Activated CD4-positive, alpha-beta T cell treated with anti-CD3 and anti-CD28 coated beads, Interleukin-2, amount 10 ng/mL, durations not matched to agents 7 days and 5 days (primary cell): ENCODE results near the gene LIPE. TPM values are rescaled to one million over a fixed set of nuclear protein-coding genes. Genes with fewer than 3 reads are reported as not detected.
"Not testable (repeated sequence)": the region's sequence is repeated elsewhere in the genome, so short reads cannot be mapped to it uniquely, and the experiment has no call there.

Source experiments
- CTCF ChIA-PET: fragments of 350-600 bp; sonication (Branson Sonifier 250); formaldehyde crosslinking; loops from one replicate; lab custom pipeline; 2021; ENCODE audit warnings: antibody characterized with exemption; lab: Charles Lee
- POLR2A ChIA-PET: fragments of 350-600 bp; sonication (Branson Sonifier 250); formaldehyde crosslinking; loops from one replicate; lab custom pipeline; 2021; ENCODE audit warnings: antibody characterized with exemption; lab: Charles Lee
- DNase-seq: peaks from one replicate; pipeline ENCODE4 v3.0.0-alpha.2; 2020
- H3K27ac Mint-ChIP-seq: one replicate; pipeline ENCODE4 v1.8.0; 2021; ENCODE audit warnings: mild to moderate bottlenecking, moderate library complexity, mixed read lengths
- H3K27me3 Mint-ChIP-seq: one replicate; pipeline ENCODE4 v1.8.0; 2021; ENCODE audit warnings: mixed read lengths
- H3K36me3 Mint-ChIP-seq: one replicate; pipeline ENCODE4 v1.8.0; 2021; ENCODE audit warnings: low read depth, mixed read lengths
- H3K4me1 Mint-ChIP-seq: one replicate; pipeline ENCODE4 v1.8.0; 2021; ENCODE audit warnings: mixed read lengths
- H3K4me3 Mint-ChIP-seq: one replicate; pipeline ENCODE4 v1.8.0; 2021; ENCODE audit warnings: mild to moderate bottlenecking, moderate library complexity, mixed read lengths
- H3K9me3 Mint-ChIP-seq: one replicate; pipeline ENCODE4 v1.8.0; 2021; ENCODE audit warnings: mixed read lengths
- total RNA-seq, 2 experiments: library from RNA; stranded (reverse); gene quantifications; one replicate each; pipeline ENCODE4 v1.2.3, GENCODE V29; 2021

LIPE gene
- total RNA-seq, 2 experiments from 2014 or later: 27.7 to 29.5 TPM

DNA sequence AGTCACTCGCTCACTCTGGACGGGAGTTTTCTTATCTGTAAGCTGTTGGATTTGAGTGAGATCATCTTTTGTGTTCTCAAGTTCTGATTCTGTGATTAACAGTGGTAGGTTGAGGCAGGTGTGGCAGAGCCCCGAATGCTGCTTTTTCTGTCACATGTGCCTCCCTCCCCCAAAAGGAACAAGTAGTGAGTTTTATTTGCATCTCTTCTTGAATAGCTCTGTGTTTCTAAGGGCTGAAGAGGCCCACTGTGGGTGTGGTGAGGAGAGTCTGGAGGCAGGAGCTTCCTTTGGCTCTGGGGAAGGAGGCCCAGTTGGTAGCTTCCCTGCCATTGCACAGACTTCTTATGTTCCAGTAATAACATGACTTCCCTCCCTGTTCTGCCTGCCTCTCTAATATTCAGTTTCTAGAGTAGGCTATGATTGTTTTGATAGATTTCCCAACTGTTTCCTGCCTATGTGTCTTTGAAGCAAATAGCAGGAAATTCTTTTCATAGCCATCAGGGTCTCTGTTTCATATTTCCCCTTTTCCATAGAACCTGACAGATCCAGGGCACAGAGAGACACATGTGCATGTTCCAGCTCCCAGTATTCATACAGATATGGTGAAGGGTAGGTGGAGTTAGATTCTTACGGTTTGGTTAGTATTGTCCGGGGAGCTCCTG, 39.5 kb upstream of the LIPE start:
- Mint-ChIP-seq H3K27me3 (peaks cover 1% of the 10 kb centered on the region), H3K4me1 (peaks cover 25% of the 10 kb centered on the region), H3K9me3 (no peaks in the 10 kb centered on the region), H3K36me3 (no peaks in the 10 kb centered on the region), H3K4me3 (no peak overlapping the region), H3K27ac (no peak overlapping the region)
- ChIA-PET CTCF (interaction anchor here (1.2 to 2.5 kb wide), 5 partner anchors 11 to 62 kb away, joined by 3 to 12 read pairs (median 5); partner anchors contain the start of gene CEACAM1), POLR2A (no interaction called here)
- no peak for DNase-seq

DNA sequence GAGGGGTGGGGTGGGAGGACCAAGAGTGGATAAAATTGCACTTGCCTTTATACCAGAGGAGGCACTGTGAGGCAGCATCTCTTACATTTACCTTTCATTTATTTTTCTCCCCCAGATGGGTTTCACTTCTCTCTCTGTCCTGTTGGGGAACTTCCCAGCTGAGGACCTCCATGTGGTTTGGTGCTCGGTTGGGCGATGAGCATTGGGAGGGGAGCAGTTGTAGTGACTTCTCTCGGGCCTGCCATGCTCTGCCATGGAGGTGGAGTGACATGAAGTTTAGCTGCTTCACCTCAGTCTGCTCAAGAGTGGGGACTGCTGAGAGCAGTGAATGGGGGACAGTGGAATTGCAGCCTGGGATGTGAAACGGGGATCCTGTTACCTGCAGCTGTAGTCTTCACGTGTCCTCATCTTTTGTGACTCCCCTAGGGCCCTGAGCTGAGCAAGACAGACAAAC, 38.7 kb upstream of the LIPE start:
- no peaks in the 10 kb centered on the region for H3K36me3 Mint-ChIP-seq
- POLR2A ChIA-PET: no interaction called here
- no peak for DNase-seq
- peaks cover 1% of the 10 kb centered on the region for H3K27me3 Mint-ChIP-seq
- no peak overlapping the region for H3K4me3 Mint-ChIP-seq
- no peak overlapping the region for H3K27ac Mint-ChIP-seq
- peaks cover 25% of the 10 kb centered on the region for H3K4me1 Mint-ChIP-seq
- CTCF ChIA-PET: interaction anchor here (1.2 to 2.5 kb wide), 3 partner anchors 25 to 63 kb away, joined by 3 to 12 read pairs (median 9); partner anchors contain the start of gene CEACAM1
- H3K9me3 Mint-ChIP-seq: no peaks in the 10 kb centered on the region

DNA sequence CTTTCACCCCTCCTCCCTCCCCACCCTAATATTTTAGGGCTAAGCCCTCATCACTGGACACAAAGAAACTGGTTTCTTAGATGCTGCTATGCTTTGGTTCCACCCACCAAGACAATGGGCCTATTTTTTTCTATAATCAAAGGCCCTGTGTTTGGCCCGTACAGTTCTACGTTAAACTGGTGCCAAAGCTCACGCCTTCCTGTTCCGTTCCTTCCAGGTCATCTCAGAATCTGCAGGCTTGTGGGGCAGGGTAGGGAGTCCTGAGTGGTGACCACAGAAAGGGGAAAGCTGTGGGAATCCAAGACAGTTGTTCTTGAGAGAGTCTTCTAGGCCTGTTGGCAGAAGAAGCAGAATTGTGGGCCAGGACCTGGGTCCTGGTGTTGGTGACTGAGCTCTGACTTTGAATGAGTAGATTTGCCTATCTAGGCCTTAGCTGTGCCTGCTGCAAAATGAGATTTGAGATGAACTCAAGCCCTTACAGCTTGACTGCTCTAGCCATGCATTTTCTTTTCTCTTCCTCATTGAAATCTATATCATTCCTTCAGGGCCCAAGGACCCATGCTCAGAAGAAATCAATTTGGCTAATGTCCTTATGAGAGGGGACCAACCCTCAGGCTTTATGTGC, 34.6 kb upstream of the LIPE start:
- CTCF ChIA-PET: interaction anchor here (1.0 to 1.1 kb wide), 2 partner anchors 12 to 67 kb away, joined by 3 to 4 read pairs; no protein-coding TSS in a partner anchor
- no peak overlapping the region for H3K27ac Mint-ChIP-seq
- no peak for DNase-seq

GRCh38 chr19:42461231-42461630, 34.0 kb upstream of the LIPE start:
- H3K4me1 Mint-ChIP-seq, H3K36me3 Mint-ChIP-seq, H3K27me3 Mint-ChIP-seq, DNase-seq, H3K4me3 Mint-ChIP-seq, POLR2A ChIA-PET, H3K9me3 Mint-ChIP-seq, H3K27ac Mint-ChIP-seq: not testable (repeated sequence)
- CTCF ChIA-PET: interaction anchor here (1.0 to 1.1 kb wide), 2 partner anchors 11 to 68 kb away, joined by 3 to 4 read pairs; no protein-coding TSS in a partner anchor

More for the DNA sequence above, 34.6 kb upstream of the LIPE start:
- H3K9me3 Mint-ChIP-seq: no peaks in the 10 kb centered on the region
- POLR2A ChIA-PET: no interaction called here
- peaks cover 8% of the 10 kb centered on the region for H3K4me1 Mint-ChIP-seq
- no peaks in the 10 kb centered on the region for H3K36me3 Mint-ChIP-seq
- H3K4me3 Mint-ChIP-seq: no peak overlapping the region
- H3K27me3 Mint-ChIP-seq: peaks cover 3% of the 10 kb centered on the region

DNA sequence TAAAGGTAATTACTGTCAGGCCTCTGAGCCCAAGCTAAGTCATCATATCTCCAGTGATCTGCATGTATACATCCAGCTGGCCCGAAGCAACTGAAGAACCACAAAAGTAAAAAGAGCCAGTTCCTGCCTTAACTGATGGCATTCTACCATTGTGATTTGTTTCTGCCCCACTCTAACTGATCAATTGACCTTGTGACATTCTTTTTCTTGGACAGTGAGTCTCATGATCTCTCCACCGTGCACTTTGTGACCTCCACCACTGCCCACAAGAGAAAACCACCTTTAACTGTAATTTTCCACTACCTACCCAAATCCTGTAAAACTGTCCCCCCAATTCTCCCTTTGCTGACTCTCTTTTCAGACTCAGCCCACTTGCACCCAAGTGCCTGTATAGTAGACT, 32.7 kb upstream of the LIPE start:
- ChIA-PET CTCF (interaction anchor here (1.0 kb wide), 2 partner anchors 10 to 12 kb away, joined by 3 to 4 read pairs; no protein-coding TSS in a partner anchor), POLR2A (no interaction called here)
- H3K27ac Mint-ChIP-seq: no peak overlapping the region

GRCh38 chr19:42455621-42456081, 28.5 kb upstream of the LIPE start:
- DNase-seq: no peak
- Mint-ChIP-seq H3K4me3 (no peak overlapping the region), H3K9me3 (no peaks in the 10 kb centered on the region), H3K27me3 (peaks cover 15% of the 10 kb centered on the region), H3K27ac (no peak overlapping the region), H3K36me3 (no peaks in the 10 kb centered on the region), H3K4me1 (peaks cover 33% of the 10 kb centered on the region)
- ChIA-PET CTCF (interaction anchor here (1.0 to 2.7 kb wide), 5 partner anchors 11 to 73 kb away, joined by 3 to 16 read pairs (median 5); partner anchors contain the start of gene CEACAM1), POLR2A (no interaction called here)

More for the DNA sequence above, 32.7 kb upstream of the LIPE start:
- no peak for DNase-seq
- Mint-ChIP-seq H3K36me3 (no peaks in the 10 kb centered on the region), H3K9me3 (no peaks in the 10 kb centered on the region), H3K27me3 (peaks cover 5% of the 10 kb centered on the region), H3K4me3 (no peak overlapping the region), H3K4me1 (peaks cover 10% of the 10 kb centered on the region)

- POLR2A ChIA-PET: no interaction called here
- CTCF ChIA-PET: interaction anchor here (0.8 to 2.7 kb wide), 6 partner anchors 12 to 74 kb away, joined by 3 to 16 read pairs (median 4); partner anchors contain the start of gene CEACAM1
- Mint-ChIP-seq H3K9me3 (no peaks in the 10 kb centered on the region), H3K4me3 (no peak overlapping the region), H3K27ac (no peak overlapping the region), H3K27me3 (peaks cover 15% of the 10 kb centered on the region), H3K36me3 (no peaks in the 10 kb centered on the region), H3K4me1 (peaks cover 33% of the 10 kb centered on the region)
- DNase-seq: no peak
Measured at GRCh38 chr19:42455086-42455485, 27.9 kb upstream of the LIPE start.

DNA sequence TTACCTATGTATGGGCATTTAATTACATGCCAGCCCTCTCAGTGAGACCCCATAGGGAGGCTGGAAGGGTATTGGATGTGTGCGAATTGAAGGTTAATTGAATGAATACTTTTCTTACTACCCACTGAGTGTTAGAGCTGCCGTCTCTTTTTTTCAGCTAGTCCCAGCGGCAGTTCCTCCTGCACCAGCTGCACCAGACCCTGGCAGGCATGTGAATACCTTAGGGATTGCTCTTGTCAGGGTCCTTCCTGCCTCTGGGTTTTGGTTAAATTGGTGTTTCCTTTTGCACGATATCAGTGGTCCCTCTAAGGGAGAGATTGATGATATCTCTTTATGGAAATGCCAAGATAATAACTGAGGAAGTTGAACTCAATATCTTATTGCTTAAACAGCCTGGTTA, 25.4 kb upstream of the LIPE start:
- CTCF ChIA-PET: interaction anchor here (0.9 to 3.8 kb wide), 6 partner anchors 11 to 342 kb away, joined by 3 to 31 read pairs (median 4); partner anchors contain the start of genes CEACAM1 and CXCL17
- H3K27ac Mint-ChIP-seq: no peak overlapping the region
- peaks cover 33% of the 10 kb centered on the region for H3K4me1 Mint-ChIP-seq
- POLR2A ChIA-PET: no interaction called here
- no peaks in the 10 kb centered on the region for H3K36me3 Mint-ChIP-seq
- H3K27me3 Mint-ChIP-seq: peaks cover 12% of the 10 kb centered on the region
- H3K4me3 Mint-ChIP-seq: no peak overlapping the region
- H3K9me3 Mint-ChIP-seq: no peaks in the 10 kb centered on the region
- DNase-seq: no peak

DNA sequence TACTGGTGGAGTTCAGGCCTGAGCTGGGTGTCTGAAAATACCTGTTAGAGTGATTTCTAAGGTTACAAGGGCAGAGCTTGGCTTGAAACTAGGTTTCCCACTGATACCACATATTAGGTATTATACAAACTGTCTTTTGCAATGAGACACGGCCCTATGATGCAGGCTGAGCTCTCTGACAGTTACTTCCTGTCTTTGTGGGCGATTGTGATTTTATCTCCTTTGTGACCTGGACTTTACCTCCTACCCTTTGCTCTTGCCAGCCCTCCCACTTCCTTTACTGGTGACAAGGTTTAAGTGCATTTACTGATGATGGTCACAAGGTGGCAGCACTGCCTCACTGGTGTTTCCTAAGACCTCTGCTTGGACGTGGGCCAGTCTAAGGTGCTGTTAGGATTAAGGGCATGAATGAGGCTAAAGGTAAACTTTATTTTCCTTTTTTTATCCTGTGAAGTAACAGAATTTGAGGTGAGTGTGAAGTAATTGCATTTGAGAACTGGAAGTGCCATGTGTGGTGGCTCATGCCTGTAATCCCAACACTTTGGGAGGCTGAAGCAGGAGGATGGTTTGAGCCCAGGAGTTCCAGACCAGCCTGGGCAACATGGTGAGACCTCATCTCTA, 23.2 kb upstream of the LIPE start:
- DNase-seq: peak; percentile 89
- ChIA-PET CTCF (interaction anchor here (0.6 to 3.8 kb wide), 24 partner anchors 9 to 915 kb away, joined by 3 to 31 read pairs (median 4); partner anchors contain the start of genes CEACAM1 and CXCL17), POLR2A (interaction anchor here (0.9 kb wide), 1 partner anchor 78 kb away, joined by 4 read pairs; the partner anchor contains the start of gene CEACAM1)
- H3K4me3 Mint-ChIP-seq: no peak overlapping the region
- no peaks in the 10 kb centered on the region for H3K36me3 Mint-ChIP-seq
- peaks cover 12% of the 10 kb centered on the region for H3K27me3 Mint-ChIP-seq
- H3K4me1 Mint-ChIP-seq: peaks cover 25% of the 10 kb centered on the region
- H3K27ac Mint-ChIP-seq: no peak overlapping the region
- no peaks in the 10 kb centered on the region for H3K9me3 Mint-ChIP-seq

GRCh38 chr19:42448306-42448705, 21.1 kb upstream of the LIPE start:
- H3K4me1 Mint-ChIP-seq: peaks cover 14% of the 10 kb centered on the region
- CTCF ChIA-PET, H3K27me3 Mint-ChIP-seq, H3K9me3 Mint-ChIP-seq, H3K27ac Mint-ChIP-seq, POLR2A ChIA-PET, H3K36me3 Mint-ChIP-seq, H3K4me3 Mint-ChIP-seq, DNase-seq: not testable (repeated sequence)

DNA sequence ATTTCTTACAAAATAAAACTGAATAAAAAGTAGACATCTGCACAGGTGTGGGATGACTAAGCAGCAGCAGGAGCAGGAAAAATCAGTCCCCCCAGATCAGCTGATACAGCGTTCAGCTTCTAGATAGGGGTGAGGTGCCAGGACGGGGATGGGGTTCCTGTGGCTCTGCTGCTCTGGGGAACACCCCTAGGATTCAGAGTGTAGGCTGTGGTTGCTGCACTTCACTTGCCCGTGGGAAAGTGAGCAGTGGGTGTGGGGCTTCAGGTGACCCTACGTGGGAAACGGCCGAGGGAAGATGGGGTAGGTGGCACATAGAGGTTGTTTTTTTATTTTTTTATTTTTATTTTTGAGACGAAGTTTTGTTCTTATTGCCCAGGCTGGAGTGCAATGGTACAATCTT, 18.8 kb upstream of the LIPE start:
- DNase-seq: no peak
- peaks cover 16% of the 10 kb centered on the region for H3K4me1 Mint-ChIP-seq
- no peak overlapping the region for H3K4me3 Mint-ChIP-seq
- ChIA-PET POLR2A (no interaction called here), CTCF (interaction anchor here (0.6 to 1.3 kb wide), 2 partner anchors 37 to 83 kb away, joined by 3 to 8 read pairs; partner anchors contain the start of gene CEACAM1)
- no peaks in the 10 kb centered on the region for H3K9me3 Mint-ChIP-seq
- peaks cover 2% of the 10 kb centered on the region for H3K27me3 Mint-ChIP-seq
- H3K36me3 Mint-ChIP-seq: no peaks in the 10 kb centered on the region
- H3K27ac Mint-ChIP-seq: no peak overlapping the region

- POLR2A ChIA-PET: no interaction called here
- Mint-ChIP-seq H3K27me3 (peaks cover 2% of the 10 kb centered on the region), H3K27ac (no peak overlapping the region), H3K36me3 (no peaks in the 10 kb centered on the region), H3K9me3 (no peaks in the 10 kb centered on the region), H3K4me1 (peaks cover 30% of the 10 kb centered on the region), H3K4me3 (no peak overlapping the region)
- CTCF ChIA-PET: interaction anchor here (0.6 kb wide), 1 partner anchor 14 kb away, joined by 4 read pairs; no protein-coding TSS in a partner anchor
- DNase-seq: no peak
Measured at GRCh38 chr19:42443944-42444398, 16.8 kb upstream of the LIPE start.
